Nucleus accumbens (tissue), 56 donors: ENCODE measurements around the gene ARHGAP10.

ENCODE experiments used
- DNase-seq, 56 donors: peaks; one replicate each; lab custom pipeline; 2025; lab: John Stamatoyannopoulos, UW

ARHGAP10 gene

DNA sequence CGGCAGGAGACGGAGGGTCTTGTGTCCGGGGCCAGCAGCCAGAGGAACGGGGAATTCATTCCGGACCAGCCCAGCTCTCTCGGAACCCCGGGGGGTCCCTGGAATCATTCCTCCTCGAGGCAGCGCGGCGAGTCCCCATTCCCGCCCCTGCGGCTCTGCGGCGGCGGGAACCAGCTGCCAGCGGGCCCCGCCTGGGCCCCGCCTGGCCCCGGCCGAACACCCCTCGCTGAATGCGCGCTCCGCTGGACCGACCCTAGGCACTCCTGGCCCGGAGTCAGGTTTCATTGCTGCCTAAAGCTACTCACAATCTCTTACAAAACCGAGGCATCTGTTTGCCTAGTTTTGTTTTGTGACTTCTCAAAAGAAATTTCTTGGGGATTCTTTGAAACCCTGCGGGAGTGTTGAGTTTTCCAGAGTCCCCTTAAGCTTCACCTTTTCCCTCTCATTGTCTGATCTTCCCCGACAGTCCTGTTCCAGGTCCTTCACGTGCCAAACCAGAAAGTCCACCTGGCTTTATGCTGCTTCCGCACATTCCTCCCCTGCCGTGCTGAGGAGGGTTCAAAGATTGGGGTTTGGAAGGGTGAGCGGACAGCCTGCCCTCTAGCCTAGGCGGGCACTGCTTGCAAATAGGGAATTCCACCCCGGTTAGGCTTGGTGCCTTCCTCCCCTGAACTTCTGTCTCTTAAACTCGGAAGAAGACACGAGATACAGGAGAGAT is 789 bp downstream of the ARHGAP10 start:
- peak in 5 of 56 donors; percentile 3 to 35 (median 23) for DNase-seq

DNA sequence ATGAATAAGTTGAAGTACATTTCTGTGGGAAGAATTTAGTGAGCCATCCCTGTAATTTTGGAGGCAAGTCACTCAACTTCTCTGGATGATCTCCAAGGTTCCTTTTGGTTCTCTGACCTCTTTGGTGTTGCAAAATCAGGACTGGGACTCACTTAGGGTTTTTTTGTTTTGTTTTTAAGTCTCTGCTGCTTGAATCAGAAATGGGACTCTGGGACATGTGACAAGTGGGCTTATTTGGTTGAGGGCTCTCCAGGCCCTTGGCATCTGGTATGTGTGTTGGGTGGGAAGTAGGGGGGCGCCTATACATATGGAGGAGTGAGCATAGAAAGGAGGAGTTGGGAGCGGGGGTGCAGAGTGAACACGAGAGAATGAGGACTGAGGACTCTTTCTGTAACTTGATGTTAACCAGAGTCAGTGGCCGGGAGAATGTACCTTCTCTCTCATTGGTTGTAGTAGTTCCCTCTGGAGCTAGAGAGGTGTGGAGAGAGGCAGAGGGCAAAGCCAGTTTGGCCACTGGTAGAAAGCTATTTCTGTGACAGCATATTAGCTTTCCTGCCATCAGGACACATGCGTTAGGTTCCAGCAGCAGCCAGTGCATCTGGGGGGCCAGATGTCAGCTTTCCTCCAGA is 1.9 kb downstream of the ARHGAP10 start:
- no peak for DNase-seq

DNA sequence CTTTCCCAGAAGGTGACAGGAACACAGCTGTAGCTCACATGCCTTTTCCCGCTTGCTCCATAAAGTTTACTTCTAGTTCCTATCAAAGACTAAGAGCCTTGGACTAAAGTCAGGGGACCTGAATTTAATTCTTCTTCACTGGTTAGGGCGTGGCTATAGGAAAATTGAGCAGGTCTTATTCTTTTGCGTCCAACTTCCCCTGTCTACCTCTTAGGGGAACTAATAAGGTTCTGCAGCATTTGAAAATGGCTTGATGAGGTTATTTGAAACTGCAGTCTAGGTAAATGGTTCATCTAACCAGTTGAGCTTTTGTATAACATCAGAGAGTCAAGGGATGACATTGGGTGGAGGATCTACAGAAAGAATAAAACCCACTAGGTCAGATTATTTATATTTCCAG is 2.6 kb downstream of the ARHGAP10 start:
- DNase-seq: no peak

DNA sequence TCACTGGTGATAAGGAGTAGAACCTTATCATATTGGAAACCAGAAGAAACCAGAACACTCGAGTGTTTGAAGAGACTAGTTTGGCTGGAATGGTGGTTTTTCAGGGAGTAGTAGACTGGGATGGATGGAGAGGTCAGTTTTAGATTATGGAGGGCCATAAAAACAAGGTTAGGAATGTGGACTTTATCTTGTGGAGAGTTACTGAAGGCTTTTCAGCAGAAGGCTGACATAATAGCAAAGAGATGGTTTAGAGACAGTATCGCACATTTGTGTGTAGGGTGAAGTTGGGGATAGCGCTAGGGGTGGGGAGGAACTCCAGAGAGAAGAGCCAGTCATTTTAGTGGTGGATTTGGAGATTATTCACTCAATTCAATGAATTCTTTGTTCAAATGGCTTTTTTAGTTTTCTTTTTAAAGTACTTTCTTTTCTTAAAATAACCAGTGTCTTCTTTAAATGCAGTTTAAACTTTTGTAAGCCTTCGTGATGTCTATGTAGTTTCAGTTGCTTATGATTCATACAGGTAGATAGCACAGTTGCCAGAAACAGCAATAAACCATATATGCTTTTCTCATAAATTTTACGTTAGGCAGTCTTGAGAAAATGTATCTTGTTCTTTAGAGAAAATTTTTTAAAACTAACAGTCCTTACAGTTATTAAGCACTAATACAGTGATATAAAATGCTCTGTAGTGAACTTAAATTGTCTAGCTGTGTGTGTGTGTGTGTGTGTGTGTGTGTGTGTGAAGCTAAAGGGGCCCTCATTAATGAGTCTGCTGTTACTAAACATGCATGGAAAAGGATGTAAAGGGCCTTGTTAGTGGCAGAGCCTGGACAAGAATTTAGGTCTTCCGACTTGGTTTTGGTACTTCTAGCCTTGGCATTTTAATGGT is 3.8 kb downstream of the ARHGAP10 start:
- no peak for DNase-seq

DNA sequence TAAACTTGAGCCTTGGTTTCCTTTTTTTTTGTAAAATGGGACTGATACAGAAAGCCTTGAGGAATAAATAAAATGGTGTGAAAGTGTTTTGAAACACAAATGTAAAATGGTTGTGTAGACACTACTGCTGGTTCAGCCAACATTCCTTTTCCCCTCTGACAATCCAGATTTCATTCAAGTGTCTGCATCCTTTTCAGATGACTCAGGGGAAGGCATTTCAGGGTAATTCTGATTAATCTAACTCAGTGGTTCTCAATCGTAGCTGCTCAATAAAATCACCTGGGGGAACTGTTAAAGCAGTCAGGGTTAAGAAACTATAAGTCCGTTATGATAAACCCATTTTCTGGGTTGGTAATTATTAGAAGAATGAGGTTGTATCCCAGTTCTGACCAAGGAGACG is 4.6 kb downstream of the ARHGAP10 start:
- DNase-seq: no peak

DNA sequence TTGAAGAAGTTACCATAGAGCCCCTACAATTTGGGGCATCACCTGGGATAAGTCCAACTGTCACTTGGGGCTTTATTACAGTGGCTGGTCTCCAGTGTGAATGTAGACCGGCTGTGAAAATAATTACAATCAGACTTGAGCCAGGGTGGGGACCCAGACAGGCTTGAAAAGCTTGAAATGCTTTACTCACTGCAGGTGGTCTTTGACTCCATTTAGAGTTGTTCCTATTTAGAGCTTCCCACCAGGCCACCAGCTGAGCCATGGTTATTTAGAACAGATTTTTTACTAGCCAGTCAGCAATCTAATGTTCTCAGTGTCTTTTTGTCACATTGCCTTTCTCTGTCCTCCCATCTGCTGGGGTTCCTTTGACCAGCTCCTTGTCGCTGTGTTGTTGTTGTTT is 5.7 kb downstream of the ARHGAP10 start:
- no peak for DNase-seq

DNA sequence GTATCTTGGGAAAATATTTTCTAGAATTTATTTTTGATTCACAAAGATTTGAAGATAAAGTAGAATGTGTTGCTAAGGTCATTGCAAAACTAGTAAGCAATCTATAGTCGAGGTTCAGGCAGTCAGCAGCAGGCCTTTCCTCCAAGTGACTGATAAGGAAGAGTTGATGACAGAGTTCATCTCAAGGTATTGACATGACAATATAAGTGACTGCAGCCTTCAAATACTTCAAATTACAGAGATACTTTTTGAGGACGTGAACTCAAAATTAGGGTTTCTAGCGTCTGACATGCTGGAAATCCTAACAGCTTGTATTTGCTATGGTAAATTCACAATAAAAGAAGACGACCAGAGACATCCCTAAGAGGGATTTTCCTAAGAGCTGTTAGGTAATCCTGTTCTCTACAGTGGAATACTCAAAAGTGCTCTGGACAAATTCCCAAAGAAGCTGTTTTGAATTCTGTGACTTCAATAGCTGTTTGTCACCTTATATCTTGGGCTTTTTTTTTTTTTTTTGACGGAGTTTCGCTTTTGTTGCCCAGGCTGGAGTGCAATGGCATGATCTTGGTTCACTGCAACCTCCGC is 7.4 kb downstream of the ARHGAP10 start:
- no peak for DNase-seq

DNA sequence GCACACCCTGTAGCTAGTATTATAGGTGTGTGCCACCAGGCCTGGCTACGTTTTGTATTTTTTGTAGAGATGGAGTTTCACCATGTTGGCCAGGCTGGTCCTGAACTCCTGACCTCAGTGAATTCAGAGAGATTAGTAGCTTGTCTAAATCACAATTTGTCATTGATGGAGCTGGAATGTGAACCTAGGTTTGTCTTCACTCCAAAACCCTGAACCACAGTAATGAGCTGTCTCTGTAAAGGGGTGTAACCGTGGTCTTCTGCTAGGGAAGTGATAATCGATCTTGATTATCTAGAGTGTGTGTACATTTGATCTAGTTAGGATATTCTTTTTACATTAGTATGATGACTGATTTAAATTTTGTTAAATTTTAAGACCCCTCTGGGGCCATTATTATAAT is 8.3 kb downstream of the ARHGAP10 start:
- DNase-seq: no peak

DNA sequence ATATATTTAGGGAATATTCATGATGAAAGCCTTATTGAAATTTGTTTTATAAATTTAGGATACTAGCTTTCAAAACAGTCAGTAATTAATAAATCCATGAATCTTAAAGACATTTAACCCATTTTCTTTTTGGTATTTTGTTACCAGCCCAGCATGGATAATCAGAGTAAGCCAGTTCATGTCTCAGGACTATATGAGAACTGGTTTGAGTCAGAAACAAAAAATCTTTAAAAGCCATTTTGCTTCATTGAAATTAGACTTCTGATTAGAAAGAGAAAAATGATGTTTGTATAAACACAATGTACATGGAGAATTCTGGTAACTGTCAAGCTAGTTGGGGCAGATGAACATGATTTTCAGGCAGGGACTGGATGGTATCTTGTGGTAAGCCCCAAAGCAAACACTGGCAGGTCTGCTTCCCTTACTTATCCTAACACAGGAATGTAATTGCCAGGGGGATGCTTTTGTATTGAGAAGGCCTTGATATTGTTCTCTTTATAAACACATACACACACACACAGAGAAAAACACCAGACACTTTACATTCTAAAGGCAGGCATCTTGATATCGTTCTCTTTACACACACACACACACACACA is 9.4 kb downstream of the ARHGAP10 start:
- DNase-seq: no peak

DNA sequence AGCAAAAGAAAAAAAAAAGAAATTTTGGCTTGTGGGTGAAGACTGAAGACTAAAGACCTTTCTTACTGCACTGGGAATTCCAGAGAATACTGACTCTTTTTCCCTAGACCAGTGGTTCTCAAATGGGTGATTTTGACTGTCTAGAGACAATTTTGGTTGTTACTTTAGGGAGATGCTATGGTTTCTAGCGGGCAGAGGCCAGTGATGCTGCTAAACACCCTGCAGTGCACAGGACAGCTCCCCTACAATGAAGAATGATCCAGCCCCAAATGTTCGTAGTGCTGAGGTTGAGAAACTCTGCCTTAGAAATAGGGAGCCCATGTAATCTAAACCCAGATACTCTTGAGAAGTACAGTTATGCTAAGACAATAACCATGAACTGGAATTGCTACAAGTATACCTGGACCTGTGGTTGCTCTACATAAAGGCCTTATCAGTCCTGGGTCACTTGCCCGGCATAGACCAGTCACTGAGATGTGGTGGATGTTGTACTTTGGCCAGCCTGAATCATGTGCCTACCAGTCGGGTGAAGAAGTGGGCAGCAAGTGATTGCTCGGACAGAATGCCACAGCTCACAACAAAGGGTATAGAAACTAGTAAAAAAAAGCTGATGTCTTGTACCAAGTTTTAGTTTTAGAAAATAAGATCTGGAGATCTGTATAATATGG is 16.0 kb downstream of the ARHGAP10 start:
- no peak for DNase-seq

DNA sequence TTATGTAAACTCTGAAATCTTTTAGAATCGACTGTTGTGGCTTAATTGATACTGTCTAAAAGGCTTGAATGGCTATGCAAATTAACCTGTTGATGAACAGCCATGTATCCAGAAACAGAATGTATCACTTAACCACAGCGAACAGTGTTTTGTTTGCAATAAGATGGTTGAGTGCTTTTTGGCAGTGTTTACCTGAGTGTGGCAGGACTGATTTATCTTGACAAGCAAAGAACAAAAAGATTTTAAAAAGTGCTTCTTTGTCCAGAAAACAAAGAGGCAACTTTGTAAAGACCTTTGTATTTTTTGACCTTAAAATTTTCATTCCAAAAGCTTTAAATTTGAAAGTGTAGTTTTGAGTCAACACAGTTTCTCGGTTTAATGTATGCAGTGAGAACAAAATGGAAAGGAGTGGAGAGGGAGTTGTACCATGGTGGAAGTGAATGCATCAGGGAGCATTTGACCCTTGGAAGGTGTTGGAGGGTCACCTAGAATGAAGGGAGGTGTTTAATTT is 18.0 kb downstream of the ARHGAP10 start:
- no peak for DNase-seq

DNA sequence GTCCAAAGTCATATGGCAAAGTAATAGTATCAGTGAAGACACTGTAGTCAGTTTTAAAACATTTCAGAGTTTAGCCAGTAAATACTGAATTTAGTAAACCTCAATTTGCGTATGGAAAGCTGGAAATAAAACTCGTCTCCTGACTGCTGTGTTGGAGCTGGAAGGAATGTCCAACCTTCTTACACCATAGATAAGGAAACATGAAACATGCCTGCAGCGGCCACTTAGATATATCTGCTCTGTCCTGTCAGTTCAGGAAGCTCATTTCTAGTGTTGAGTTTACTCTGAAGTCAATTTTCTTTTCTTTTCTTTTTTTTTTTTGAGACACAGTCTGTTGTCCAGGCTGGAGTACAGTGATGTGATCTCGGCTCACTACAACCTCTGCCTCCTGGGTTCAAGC is 21.2 kb downstream of the ARHGAP10 start:
- DNase-seq: no peak

DNA sequence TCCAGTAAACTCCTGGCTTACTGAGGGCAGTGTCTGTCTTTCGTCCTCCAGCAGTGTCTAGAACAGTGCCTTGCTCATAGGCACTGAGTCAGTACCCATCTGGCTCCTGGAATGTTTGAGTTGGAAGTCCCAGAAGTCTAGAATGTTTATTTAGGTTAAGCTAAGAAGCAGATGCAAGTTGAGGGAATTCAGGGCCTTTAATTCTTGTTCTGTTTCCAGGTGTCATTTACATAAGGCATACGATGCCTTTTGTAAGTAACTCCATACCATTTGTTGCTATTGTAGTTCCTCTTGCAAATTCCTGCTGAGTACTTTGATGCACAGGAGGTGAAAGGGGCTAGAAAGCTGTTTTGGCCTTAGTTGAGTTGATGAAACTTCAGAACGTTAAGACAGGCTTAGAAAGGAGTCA is 22.2 kb downstream of the ARHGAP10 start:
- DNase-seq: no peak

DNA sequence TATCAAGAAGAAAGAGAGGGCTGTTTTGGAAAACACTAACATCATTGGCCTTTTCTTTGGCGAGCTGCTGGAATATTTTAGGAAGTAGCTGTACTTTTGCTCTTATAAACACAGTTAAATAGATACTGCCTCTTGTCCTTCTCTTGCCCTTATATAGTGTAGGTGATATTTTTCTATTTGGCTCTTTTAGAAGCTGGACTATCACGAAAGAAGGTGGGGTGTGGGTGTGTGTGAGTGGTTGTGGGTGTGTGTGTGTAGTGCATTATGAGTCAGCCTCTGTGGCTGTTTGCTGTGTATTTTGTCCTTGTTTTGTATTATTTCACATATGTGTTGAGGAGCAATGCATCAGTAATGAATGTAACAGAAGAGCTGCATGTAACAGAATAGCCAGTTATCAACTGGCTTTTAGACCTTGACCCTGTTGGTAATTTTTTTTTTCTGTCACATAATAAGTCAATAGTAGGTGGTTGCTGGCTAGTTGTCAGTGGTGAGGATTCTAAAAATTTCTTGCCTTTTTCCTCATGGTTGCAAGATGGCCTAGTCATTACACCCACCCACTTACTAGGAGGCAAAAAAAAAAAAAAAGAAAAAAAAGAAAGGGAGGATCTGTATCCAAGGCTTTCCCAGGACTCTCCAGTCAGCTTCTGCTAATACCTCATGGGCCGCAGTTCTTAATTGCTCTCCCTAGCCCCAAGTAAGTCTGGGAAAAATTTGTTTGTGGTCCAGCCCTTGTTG is 23.8 kb downstream of the ARHGAP10 start:
- no peak for DNase-seq

DNA sequence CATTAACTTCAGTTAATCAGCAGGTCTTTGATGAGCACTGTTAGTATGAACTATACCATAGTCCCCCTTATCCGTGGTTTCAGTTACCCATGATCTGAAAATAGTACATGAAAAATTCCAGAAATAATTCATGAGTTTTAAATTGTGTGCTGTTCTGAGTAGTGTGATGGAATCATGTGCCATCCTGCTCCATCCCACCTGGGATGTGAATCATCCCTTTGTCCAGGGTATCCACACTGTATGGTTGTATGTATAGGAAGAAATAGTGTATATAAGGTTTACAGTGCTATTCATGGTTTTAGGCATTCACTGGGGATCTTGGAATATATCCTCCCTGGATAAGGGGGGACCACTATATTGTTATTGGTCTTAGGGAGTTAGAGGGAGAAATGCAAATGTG is 24.5 kb downstream of the ARHGAP10 start:
- DNase-seq: no peak

DNA sequence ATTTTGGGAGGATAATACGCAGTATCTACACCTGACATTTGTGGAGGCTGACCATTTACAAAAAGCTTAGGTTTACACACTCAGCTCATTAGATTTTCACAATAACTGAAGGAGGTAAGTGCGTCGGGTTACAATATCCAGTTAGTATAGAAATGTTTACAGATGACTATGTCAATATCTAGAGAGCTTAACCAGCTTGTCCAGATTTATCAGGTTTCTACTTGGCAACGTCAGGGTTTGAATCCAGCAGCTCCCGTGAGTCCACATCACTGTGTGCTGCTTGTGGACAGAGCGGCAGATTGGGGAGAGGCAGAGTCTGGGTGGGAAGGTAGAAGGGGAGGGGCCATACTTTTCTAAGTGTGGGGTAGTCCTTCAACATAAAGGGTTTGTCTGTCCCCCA is 28.3 kb downstream of the ARHGAP10 start:
- DNase-seq: no peak

DNA sequence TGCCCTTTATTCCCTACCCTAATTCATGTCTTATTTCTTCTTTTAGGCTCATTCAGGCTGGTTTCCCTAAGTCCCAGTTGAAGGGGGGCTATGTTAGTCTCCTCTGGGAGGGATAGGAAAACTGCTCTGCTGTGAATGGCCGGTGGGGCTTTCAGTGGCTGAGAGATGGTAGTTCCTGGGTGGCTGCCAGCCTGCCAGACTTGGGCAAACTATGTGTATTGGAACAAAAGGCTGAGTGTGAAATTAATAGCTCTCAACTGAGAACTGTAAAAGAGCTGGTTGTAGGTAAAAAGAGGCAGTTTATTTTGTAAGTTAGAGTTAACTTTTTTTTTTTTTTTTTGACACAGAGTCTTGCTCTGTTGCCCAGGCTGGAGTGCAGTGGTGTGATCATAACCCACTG is 28.8 kb downstream of the ARHGAP10 start:
- peak in 4 of 56 donors; percentile 2 to 32 (median 4) for DNase-seq

DNA sequence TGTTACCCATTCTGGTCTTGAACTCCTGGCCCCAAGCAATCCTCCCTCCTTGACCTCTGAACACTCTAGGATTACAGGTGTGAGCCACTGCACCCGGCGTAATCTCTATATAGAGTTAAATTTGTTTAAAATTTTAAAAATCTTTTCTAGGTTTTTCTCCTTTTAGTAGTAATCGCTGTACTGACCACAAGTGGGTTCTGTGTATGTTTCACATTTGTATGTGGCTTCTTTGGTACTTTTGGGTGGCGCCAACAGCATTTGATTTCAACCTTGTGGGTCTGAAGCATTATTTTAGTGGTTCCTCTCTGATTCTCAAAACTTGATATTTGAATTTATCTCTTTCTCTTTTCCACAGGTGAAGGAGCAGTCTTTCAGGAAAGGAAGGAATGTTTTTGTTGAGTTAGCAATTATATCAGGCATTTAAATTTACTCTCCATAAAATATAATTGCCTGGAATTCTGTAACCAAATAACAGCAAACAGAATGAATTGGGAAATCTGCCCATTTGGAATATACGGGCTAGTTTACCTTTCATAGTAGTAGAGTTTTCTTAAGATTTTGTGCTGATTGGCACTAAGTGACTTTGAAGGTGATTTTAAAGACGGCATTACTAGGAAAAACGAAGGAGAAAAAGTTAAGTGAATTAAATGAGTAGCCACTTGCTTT is 29.5 kb downstream of the ARHGAP10 start:
- DNase-seq: no peak

DNA sequence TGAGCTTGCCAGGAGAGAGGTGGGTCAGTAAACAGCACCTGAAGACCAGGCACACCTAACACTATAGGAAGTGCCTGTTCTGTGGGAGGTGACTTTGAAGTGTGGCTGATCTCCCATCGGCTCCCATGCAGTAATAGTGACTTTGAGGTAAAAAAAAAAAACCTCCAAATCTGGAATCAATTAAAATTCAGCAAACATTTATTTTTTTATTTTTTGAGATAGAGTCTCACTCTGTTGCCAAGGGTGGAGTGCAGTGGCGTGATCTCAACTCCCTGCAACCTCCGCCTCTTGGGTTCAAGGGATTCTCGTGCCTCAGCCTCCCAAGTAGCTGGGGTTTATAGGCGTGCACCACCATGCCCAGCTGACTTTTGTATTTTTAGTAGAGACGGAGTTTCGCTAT is 32.4 kb downstream of the ARHGAP10 start:
- DNase-seq: no peak
